Fibroblast of gingiva (primary cell): ENCODE results near the gene TNRC18.
"Not testable (repeated sequence)": the region's sequence is repeated elsewhere in the genome, so short reads cannot be mapped to it uniquely, and the experiment has no call there.

Source experiments
- DNase-seq: peaks from one replicate; pipeline ENCODE4 v3.0.0-alpha.2; 2011; ENCODE audit warnings: low read depth

Gene TNRC18

GRCh38 chr7:5318613-5319012, 105.0 kb downstream of the TNRC18 start:
- DNase-seq: not testable (repeated sequence)

GRCh38 chr7:5315761-5316160, 107.9 kb downstream of the TNRC18 start:
- DNase-seq: no peak

- DNase-seq: no peak
These were observed 108.8 kb downstream of the TNRC18 start for GRCh38 chr7:5314864-5315263.

GRCh38 chr7:5313076-5313885, 110.4 kb downstream of the TNRC18 start:
- not testable (repeated sequence) for DNase-seq

GRCh38 chr7:5312276-5313070, 111.2 kb downstream of the TNRC18 start:
- DNase-seq: not testable (repeated sequence)

GRCh38 chr7:5310822-5311405, 112.7 kb downstream of the TNRC18 start:
- DNase-seq: no peak

GRCh38 chr7:5309146-5309545, 114.5 kb downstream of the TNRC18 start:
- no peak for DNase-seq

GRCh38 chr7:5307221-5308142, 116.2 kb downstream of the TNRC18 start:
- DNase-seq: not testable (repeated sequence)

- DNase-seq: not testable (repeated sequence)
These were observed 118.6 kb downstream of the TNRC18 start for GRCh38 chr7:5305050-5305449.

GRCh38 chr7:5303591-5304505, 119.8 kb downstream of the TNRC18 start:
- DNase-seq: no peak

- no peak for DNase-seq
These were observed 120.6 kb downstream of the TNRC18 start for GRCh38 chr7:5303061-5303460.

- no peak for DNase-seq
These were observed 121.1 kb downstream of the TNRC18 start for GRCh38 chr7:5302577-5302976.

GRCh38 chr7:5300366-5300765, 123.3 kb downstream of the TNRC18 start:
- no peak for DNase-seq

- no peak for DNase-seq
These were observed 126.9 kb downstream of the TNRC18 start for GRCh38 chr7:5296611-5297226.

GRCh38 chr7:5296015-5296610, 127.5 kb downstream of the TNRC18 start:
- DNase-seq: no peak

- no peak for DNase-seq
These were observed 128.3 kb downstream of the TNRC18 start for GRCh38 chr7:5295039-5296014.

GRCh38 chr7:5294169-5294987, 129.3 kb downstream of the TNRC18 start:
- no peak for DNase-seq
